ENCODE data around the gene RRAGB.

DNA sequence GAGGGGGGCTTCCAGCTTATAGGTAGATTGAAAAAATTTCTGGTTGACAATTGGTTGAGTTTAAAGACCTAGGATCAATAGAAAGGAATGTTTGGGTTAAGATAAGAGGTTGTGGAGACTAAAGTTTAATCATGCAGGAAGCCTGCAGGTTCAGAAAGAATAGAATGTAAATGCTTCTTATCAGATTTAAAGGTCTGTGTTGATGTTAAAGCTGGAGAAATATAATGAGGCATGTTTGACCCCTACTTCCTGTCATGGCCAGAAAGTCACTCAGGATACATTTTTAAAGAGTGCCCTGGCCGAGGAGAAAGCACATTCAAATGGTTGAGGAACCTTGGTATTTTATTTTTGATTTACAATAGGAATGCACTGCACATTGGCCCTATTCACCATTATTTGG, 3.9 kb upstream of the RRAGB start:
- TF ChIP-seq CTCF (IDR thresholded peaks at IDR 0.05; ENCODE audit: low read length) (no peak), EZH2 (optimal IDR thresholded peaks at IDR 0.05; ENCODE audit: low read depth, low read length) (no peak)
